Right lobe of liver (tissue), 4 donors: ENCODE results near the gene SNX14.

ENCODE experiments used
- POLR2A ChIP-seq: fragments of 450-650 bp; IDR thresholded peaks from one replicate; pipeline ENCODE4 v1.6.1; 2017; ENCODE audit warnings: antibody characterized with exemption, mild to moderate bottlenecking
- TF ChIP-seq, protein P1 (sequence below), 4 donors: fragments of 200-600 bp in 3 of 4; fragments of 450-650 bp in 1 of 4; IDR thresholded peaks; one replicate each; pipeline versions ENCODE4 v1.5.1 to v1.8.0; 2016 to 2022; ENCODE audit warnings: antibody characterized with exemption in 4 of 4, mild to moderate bottlenecking in 2 of 4
- donor health status: DM: no; HTN: no; CAD: no.
- donor health status: DM: no; HTN: no; CAD: no.
- donor health status: DM: no; HTN: yes; CAD: no.

DNA sequence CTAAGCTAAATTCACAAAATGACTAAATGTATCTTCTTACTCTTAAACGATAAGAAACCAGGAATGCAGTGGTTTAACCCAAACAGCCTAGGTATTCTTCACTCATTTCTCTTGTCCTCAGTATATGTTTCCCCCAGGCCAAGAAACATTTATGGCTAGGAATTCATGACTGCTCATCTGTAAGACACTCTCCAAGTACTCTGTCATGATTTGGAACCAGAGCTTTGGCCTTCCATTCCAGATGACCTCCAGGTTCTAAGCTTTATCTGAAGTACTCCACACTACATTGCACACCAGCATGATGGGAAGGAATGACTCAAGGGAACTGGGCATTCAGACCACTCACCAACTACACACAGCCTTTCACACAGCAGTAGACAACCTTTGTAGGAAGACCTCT, 114.5 kb downstream of the SNX14 start:
- TF ChIP-seq, protein P1, sequence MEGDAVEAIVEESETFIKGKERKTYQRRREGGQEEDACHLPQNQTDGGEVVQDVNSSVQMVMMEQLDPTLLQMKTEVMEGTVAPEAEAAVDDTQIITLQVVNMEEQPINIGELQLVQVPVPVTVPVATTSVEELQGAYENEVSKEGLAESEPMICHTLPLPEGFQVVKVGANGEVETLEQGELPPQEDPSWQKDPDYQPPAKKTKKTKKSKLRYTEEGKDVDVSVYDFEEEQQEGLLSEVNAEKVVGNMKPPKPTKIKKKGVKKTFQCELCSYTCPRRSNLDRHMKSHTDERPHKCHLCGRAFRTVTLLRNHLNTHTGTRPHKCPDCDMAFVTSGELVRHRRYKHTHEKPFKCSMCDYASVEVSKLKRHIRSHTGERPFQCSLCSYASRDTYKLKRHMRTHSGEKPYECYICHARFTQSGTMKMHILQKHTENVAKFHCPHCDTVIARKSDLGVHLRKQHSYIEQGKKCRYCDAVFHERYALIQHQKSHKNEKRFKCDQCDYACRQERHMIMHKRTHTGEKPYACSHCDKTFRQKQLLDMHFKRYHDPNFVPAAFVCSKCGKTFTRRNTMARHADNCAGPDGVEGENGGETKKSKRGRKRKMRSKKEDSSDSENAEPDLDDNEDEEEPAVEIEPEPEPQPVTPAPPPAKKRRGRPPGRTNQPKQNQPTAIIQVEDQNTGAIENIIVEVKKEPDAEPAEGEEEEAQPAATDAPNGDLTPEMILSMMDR (IDR thresholded peaks at IDR 0.05): no peak
- no peak for TF ChIP-seq POLR2A
